Measurements from ENCODE around the gene NDUFS2.

Gene NDUFS2

DNA sequence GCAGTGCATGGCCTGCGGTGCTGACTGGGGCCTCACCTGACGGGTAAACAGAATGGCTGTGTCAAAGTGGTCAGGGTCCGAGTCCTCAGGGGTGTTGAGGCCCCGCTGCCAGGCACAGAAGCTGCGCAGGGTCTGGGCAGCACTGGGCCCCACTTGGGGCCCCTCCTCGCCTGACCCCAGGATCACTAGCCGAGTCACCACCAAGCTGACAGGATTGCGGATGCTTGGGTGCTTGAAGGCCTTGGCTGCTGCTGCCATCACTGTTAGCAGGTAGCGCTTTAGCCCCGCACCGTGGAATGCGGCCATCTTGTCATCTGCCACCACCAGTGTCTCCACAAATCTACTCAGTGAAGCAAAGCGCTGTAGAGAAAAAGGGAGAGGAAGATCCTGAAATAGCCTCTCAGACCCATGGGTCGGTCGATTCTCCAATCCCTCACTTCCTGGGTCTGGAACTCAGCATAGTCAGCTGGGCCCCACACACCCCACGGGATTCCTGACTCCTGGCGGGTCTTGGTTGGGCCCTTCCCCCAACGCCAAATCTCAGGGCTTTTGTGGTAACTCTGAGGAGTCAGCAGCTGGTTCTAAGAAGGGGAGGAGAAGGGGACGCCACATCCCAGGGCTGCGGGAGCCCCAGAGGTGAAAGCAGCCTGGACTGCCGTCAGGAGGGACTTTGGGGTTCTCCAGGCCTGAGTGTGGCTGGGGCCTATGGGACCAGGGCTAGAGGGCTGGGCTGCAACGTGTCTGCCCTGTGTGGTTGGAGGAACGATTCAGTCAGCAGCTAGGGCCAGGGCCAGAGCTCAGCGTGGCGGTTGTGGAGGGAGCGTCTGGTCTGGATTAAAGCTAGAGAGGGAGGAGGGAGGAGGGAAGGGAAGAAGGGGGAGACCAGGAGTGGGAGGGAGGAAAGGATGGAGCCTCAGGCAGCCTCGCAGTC lies 5.4 kb upstream of the NDUFS2 start:
- DNase-seq: no peak

DNA sequence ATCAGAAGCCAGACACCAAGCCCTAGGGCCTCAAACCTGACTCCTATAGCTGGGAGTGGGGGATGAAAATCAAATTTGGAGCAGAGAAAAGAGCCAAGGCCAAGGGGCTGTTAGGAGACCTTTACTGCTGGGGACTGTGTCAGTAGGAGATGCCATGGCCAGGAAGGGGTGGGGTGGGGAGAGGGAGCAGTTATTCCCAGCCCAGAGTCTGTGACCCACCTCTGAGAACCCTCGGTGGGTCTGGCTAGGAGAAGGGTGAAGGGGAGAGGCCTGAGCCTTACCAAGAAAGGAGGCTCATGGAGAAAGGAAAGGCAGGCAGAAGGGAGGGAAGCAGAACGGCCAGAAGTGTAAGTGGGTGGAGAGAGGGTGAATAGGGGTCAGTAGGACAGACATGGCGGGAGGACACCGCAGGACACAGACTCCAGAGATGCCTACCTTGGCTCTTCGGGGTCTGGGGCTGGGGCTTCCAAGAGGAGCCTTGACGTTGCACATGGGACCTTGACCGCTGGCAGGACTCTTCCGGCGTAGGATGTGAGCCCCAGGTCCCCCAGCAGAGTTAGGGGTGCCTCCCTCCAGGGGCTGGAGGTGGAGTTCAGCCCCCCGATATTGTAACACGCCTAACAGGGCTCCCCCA lies 4.5 kb upstream of the NDUFS2 start:
- no peak for DNase-seq

DNA sequence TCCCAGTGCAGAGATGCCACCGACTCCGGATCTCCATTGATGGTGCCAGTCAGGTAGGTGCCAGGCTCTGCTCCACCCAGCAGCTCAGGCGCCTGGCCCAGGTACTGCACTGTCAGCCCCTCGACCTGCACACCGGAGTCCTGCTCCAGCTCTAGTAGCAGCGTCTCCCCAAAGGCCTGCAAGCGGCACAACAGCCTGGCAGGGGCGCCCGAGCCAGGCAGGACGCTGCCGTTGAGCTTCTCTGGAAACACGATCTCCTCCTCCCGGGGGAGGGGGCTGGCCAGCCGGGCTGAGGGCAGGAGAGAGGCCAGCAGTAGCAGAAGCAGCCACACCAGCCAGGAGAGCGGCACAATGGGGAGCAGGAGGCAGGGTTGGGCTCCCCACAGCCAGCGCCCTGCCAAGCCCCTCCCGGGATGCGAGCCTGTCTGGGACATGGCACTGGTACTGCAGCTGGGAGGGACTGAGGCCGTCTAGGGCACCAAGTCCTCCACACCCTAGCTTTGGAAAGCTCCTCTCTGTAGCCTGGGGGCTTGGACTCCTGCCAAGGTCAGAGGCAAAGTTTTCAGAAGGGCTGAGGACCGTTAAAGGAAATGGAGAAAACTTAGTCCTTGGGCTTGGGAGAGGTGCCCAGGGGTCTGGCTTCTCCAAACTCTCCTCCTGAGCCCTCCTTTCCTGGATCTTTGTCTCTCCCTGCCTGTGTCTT lies 3.8 kb upstream of the NDUFS2 start:
- no peak for DNase-seq

DNA sequence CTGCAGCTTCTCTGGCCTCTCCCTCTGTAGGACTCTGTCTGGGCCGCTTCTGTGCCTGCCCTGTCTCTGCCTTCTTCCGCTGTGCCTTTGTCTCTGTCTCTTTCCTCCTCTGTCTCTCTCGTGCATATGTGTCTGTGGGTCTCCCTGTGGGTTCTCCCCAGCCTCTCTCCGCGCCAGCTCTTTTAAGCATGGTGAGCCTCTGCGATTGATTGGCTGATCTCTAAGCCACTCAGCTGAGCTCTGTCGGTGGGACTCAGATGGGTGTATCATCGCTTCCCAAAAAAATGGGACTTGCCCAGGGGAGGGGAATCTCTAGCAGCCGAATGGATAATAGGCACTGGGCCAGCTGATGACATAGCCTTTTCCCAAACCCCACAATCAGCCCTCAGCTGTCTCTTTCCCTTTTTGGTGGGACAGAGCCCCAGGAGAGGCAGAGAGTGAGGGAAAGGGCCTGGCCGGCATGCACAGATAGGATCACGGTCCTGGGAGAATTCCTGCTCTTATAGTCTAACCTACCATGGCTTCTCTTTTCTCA lies 3.2 kb upstream of the NDUFS2 start, which contains the start of gene ADAMTS4:
TSS of gene ADAMTS4 (minus strand) at position 158 of the 535 bp plus-strand sequence. CDS start 427 bp downstream, outside the sequence.
- no peak for DNase-seq

DNA sequence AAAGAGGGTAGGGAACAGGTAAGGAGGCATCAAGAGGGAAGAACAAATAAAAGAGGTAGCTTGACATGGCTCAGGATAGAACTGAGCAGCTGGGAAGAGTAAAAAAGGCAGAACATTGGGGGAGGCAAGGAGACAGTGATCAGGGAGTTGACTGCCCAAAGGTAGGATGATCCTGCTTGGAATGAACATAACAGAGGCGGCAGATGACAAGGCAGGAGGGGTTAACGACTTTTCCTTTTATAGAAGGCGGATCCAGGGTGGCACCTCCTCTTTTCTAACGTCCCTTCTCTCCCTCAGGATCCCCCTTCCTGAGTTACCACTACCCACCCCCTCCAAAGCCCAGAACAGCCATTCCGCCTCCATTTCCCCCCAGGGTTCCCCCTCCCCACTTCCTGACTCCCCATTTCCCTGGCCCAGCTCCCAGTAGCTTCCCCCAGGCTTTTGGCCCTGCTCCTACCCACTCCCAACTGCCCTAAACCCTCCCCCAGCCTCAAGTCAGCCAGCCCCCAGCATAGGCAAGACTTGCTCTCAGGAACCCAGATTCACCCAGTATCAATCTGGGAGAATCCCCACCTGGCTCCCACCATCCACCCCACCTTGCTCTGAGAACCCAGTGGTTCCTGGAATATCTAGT lies 2.5 kb upstream of the NDUFS2 start:
- no peak for DNase-seq

DNA sequence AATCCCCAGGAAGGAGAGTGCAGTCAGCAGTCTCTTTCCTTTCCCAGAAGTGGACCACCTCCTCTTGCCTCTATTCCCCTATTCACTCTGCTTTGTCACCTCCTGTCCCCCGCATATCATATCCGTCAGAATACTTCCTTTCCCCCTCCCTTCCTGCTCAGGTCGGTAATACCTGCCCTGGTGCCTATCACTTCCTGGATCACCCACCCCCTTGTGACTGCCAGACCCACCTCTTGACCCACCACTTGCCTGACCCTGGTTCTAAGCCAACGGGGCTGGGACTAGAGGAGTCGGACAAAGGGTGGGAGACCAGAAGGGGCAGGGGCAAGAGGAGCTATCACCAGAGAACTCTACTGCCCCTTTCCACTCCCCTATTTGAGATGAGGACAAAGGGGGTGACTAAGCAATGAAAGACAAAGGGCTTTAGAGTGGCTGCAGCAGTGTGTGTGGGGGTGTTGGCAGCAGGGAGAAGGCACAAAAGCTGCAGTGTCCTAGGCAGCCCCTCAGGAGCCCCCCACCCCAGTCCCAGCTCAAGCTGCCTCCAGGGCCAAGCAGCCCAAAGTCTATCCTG lies 1.7 kb upstream of the NDUFS2 start:
- no peak for DNase-seq

DNA sequence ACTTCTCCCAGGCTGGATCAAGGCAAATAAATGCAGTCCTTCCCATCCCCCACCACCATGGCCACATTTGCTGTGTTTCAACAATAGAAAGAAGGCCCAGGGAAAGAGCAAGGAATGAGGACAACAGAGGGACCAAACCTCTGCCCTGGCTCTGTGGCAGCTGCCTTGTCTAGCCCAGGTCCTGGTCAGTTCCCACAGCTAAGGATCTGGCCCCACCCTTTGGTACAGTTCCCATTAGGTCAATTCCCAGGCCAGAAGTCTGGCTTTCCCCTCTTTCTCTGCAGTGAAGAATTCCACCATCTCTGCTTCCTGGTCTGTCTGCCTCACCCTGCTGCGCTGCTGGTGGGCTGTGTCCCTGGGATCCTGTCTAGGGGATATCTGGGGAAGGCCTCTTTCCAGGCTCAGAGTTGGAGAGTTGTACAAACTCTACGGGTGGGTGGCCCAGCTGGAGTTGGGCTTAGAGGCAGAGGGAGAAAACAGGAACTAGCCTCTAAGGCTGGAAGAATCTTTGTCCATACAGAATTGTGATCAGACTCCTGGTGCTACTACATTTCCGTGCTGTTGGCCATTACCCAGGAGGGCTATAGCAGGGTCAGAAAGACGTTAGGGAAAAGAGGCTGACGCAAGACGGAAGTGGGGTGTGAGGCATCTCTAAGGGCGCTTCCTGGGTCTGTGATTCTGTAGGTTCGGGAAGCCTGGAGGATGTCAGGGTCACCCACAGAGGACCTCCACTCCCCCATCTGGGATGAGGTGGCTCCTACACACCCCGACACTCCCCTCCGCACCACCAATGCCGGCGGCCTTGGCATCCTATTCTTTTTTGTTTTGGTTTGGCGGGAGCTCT lies 953 bp upstream of the NDUFS2 start:
- DNase-seq: no peak

DNA sequence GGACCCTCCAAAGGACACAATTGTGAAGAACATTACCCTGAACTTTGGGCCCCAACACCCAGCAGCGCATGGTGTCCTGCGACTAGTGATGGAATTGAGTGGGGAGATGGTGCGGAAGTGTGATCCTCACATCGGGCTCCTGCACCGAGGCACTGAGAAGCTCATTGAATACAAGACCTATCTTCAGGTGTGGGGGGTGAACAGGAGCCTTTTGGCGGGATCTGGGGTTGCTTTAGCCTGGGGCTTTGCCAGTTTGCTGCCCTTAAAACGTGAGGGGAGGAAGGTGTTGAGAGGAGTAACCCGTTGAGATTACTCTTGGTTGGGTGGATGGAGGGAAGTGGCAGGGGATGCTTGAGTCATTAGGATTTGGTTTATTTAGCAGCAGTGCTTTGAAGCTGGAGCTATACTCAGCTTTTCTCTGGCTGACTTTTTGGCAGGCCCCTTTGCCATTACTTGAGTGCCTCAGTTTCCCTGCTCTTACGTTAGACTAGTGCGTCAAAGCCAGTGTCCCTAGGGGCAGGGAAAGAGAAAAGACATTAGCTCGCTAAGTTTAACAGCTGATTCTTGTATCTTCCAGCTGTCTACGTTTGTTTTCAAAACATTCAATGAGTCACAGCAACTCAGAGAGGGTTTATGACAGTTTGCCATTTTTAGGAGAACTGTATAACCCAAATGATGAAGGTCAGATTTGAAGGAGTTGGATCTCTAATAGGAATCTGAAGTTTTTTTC lies 4.4 kb downstream of the NDUFS2 start:
- no peak for DNase-seq

DNA sequence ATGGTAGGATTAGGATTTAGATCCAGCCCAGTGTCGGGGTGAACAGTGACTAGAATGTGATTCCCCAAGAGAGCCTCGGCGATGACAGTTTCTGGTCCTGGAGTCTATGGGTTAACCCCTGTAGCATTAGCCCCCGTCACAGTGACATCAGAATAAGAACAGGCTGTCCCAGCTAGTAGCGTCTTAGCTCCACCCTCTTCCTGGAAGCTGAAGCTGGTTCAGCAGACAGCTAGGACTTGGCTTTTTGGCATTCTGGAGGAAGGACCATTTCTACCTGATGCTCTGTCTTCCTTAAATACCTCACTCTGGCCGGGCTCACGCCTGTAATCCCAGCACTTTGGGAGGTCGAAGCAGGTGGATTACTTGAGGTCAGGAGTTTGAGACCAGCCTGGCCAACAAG lies 5.0 kb downstream of the NDUFS2 start:
- DNase-seq: no peak

DNA sequence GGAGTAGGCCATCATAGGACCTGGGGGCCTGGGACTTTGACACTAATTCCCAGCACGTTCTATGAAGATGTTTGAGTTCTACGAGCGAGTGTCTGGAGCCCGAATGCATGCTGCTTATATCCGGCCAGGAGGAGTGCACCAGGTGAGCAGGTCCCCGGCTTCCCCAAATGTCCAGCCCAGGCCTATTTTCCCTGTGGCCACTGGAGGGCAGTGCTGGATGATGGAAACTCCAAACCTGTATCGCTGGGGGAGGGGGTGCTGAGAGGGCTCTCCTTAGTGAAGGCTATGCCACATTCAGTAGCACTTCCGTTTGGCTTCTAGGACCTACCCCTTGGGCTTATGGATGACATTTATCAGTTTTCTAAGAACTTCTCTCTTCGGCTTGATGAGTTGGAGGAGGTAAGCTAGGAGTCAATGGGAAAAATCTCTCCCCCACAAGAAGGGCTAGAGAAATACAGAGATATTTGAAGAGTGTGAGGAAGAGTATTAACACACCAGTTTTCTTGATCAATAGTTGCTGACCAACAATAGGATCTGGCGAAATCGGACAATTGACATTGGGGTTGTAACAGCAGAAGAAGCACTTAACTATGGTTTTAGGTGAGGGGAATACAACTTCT lies 7.7 kb downstream of the NDUFS2 start:
- DNase-seq: peak; percentile 66

DNA sequence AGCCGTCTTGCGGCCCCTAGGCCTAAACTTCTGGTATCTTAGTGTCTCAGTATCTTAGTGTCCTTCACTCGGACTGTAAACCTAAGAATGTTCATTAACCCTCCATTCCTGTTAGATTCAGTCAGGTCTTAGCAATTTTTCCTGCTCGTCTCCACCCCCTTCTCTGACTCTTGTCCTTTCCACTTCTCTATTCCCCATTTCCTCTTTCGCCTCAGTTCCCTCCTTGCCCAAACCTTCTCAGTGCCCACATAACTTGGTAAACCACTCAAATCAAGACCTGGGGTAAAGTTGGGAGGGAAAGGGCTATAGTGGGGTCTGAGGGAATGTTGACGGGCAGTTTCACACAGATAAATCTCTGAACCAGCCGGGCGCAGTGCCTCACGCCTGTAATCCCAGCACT lies 12.2 kb downstream of the NDUFS2 start:
- DNase-seq: no peak

DNA sequence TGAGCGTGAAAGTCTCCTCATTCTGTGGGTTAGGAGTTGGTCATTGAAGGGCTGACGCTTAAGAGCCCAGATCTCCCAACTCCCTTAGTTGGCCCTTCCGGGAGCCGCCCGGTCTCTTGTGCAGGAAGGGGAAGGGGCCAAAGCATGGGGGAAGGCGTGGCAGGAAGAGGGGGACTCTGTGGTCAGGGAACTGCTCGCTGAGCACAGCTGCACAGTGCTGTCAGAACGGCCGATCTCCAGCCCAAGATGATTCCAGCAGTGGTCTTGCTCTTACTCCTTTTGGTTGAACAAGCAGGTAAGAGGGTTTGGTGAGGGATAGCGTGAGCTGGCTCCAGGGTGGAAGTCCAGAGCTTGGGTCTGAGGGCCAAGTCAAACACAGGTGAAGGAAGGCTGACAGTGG lies 12.9 kb downstream of the NDUFS2 start, which contains the start of gene FCER1G:
TSS of gene FCER1G (plus strand) at position 220 of the 400 bp plus-strand sequence. CDS start at position 247, 27 bp downstream.
- no peak for DNase-seq

DNA sequence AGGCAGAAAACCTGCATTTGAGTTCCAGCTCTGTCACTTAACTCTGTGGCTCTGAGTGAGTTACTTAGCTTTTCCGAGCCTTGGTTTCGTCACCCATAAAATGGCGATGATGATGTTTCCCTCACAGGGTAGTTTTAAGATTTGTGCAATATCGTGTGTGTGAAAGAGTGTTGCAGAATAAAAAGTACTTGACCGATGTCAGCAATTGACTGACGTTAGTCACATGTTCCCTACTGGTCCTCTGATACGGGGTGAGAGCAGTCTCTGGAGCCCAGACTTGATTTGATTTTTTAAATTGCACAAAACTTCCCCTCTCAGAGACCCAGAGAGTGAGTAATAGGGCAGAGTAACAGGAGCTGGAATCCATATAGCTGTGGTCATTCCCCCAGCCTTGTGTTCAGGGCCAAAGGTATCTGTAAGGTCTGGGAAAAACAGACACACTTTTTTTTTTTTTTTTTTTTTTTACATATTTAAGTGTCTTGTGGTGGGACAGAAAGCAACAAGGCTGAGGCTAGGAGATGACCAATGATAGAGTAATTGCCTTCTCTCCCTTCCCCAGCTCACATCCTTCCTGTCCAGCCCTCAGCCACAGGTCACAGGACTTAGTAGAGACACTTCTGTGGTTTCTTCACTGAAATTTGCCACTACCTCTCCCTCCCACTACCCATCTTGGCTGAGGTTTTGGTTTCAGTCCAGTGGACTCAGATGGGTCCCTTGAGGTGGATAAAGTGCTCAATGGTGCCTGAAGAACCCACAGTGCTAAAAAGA lies 15.0 kb downstream of the NDUFS2 start:
- no peak for DNase-seq

DNA sequence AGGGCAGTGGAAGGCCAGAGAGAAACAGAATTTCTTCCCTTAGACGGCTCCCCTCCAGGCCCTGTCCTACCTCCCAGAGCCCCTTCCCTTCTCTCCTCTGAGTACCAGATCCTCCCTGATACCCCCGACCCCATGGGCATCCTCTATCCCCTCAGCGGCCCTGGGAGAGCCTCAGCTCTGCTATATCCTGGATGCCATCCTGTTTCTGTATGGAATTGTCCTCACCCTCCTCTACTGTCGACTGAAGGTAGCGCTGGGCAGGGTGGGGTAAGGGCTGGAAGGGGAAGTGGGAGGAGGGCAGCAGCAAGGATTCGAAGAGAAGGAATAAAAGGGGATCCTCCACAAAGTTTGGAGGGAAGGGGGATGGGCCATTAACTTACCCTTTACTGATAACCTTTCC lies 15.7 kb downstream of the NDUFS2 start:
- DNase-seq: no peak

DNA sequence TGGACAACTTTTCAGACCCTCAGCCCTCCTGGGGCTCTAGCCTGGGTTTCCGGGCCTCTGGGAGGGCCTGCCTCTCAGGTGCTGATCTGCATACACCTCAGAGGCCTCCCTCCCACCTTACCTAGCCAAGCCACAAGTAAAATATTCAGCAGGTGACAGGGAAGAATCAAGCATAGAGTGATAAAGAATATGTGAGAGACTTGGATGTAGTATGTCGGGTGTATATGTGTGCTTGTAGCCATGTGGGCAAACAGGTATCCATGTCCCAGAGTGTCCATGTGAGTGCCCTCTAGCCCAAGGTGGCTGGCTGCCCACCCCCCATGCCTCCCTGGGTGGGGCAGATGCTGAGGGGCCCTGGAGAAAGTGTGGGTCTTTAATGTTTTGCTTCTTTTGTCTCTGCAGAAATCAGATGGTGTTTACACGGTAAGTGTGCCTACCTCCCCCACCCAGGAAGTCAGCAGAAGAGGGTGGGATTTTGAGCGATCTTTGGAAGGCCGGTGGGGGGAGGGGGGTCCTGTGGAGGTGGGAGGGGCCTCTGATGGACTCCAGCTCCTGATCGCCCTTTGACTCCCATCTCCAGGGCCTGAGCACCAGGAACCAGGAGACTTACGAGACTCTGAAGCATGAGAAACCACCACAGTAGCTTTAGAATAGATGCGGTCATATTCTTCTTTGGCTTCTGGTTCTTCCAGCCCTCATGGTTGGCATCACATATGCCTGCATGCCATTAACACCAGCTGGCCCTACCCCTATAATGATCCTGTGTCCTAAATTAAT lies 16.3 kb downstream of the NDUFS2 start:
- DNase-seq: no peak

DNA sequence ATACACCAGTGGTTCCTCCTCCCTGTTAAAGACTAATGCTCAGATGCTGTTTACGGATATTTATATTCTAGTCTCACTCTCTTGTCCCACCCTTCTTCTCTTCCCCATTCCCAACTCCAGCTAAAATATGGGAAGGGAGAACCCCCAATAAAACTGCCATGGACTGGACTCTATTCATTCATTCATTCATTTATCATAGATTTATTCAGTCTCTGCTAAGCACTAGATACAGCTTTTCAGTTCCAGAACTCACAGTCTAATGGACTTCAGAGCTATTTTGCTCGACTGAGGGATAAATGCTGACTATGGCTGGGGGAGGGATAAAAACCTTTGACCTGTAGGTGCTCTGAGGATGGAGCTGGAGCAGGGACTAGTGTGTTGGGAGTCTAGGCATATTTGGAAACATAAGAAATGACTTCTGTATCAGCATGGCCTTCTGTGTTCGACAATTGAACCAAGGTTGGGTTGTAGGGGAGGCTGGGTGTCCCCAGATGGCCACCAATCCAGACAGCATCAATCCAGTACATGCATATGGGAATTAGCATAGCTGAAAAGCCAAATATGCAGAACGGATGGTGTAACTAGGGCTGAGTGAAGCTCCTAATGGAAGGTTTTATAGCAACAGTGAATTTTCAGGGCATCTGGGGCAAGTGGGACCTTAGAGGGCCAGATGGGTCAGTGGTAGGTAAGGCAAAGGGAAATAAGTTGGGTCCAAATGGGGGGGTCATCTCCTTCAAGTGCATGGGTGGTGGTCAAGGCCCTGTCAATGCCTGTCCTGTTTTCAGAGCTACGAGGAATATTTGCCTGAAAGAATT lies 17.1 kb downstream of the NDUFS2 start:
- DNase-seq: no peak

DNA sequence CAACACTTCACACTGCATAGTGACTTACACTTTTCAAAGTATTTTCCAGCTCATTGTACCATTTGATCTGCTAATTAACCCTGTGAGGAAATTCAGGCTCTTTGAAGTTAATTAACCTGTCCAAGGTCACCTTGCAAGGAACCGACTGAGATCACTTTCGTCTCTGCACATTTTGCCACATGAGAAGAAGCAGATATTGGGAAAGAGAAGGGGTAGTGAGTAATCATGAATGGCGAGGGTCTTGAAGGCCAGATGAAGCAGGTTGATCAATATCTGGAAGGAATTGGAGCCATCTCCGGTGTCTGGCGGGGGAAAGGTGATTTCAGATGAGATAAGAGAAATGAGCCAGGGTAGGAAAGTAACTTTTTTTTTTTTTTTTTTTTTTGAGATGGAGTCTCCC lies 17.8 kb downstream of the NDUFS2 start:
- no peak for DNase-seq
